DOHH2 (cell line): Measurements from ENCODE around the gene DHCR24.

Experiments used
- H3F3A ChIP-seq: fragments of 200-600 bp; sonication (generic), shearing (Covaris generic); 2 replicates; pipeline ENCODE4 v1.6.0; 2016; ENCODE audit warnings: antibody characterized with exemption, mild to moderate bottlenecking; ENCODE audit not compliant: control insufficient read depth, insufficient read depth
- H3K27ac ChIP-seq: fragments of 200-600 bp; sonication (generic); 2 replicates; pipeline ENCODE4 v1.5.1; 2014; ENCODE audit warnings: low read depth, mild to moderate bottlenecking, low read length, moderate library complexity
- H3K27me3 ChIP-seq: fragments of 200-600 bp; sonication (generic); 2 replicates; pipeline ENCODE4 v1.6.1; 2014; ENCODE audit warnings: mild to moderate bottlenecking, low read length, mixed read lengths; ENCODE audit not compliant: control insufficient read depth
- H3K36me3 ChIP-seq: fragments of 200-600 bp; sonication (generic); 2 replicates; pipeline ENCODE4 v1.6.1; 2014; ENCODE audit warnings: mild to moderate bottlenecking, low read length, moderate library complexity, mixed read lengths; ENCODE audit not compliant: control insufficient read depth
- H3K4me1 ChIP-seq: fragments of 200-600 bp; sonication (generic); 2 replicates; pipeline ENCODE4 v1.6.1; 2014; ENCODE audit warnings: mild to moderate bottlenecking, low read length, mixed read lengths; ENCODE audit not compliant: control insufficient read depth
- H3K4me2 ChIP-seq: fragments of 200-600 bp; sonication (generic); 2 replicates; pipeline ENCODE4 v1.6.0; 2014; ENCODE audit warnings: mild to moderate bottlenecking, low read length, moderate library complexity
- H3K4me3 ChIP-seq: fragments of 200-600 bp; sonication (generic); 2 replicates; pipeline ENCODE4 v1.5.1; 2014; ENCODE audit warnings: mild to moderate bottlenecking, low read length, mixed read lengths
- H3K79me2 ChIP-seq: fragments of 200-600 bp; sonication (generic); 2 replicates; pipeline ENCODE4 v1.6.1; 2014; ENCODE audit warnings: mild to moderate bottlenecking, low read length, mixed read lengths; ENCODE audit not compliant: control insufficient read depth
- H3K9me2 ChIP-seq: fragments of 200-600 bp; sonication (generic); replicated peaks from 2 replicates; pipeline ENCODE4 v1.6.1; 2014; ENCODE audit warnings: mild to moderate bottlenecking, low read length, mixed read lengths; ENCODE audit not compliant: control insufficient read depth
- H3K9me3 ChIP-seq: fragments of 200-600 bp; sonication (generic); 2 replicates; pipeline ENCODE4 v1.6.1; 2014; ENCODE audit warnings: antibody characterized with exemption, low read length, mixed read lengths; ENCODE audit not compliant: control insufficient read depth, insufficient read depth
- H4K20me1 ChIP-seq: fragments of 200-600 bp; sonication (generic); 2 replicates; pipeline ENCODE4 v1.6.0; 2014; ENCODE audit warnings: low read depth, mild to moderate bottlenecking, antibody characterized with exemption, low read length, moderate library complexity; ENCODE audit not compliant: control insufficient read depth, insufficient read depth
- EZH2phosphoT487 ChIP-seq: fragments of 200-600 bp; sonication (generic); IDR thresholded peaks from 2 replicates; pipeline ENCODE4 v1.6.1; 2017; ENCODE audit warnings: borderline replicate concordance, mild to moderate bottlenecking, antibody characterized with exemption, low read length, moderate library complexity, mixed read lengths
- TF ChIP-seq, protein P1 (sequence below): fragments of 200-600 bp; sonication (generic); IDR thresholded peaks from one replicate; pipeline ENCODE4 v1.5.1; 2014; ENCODE audit warnings: antibody characterized with exemption, mild to moderate bottlenecking, low read depth, low read length; ENCODE audit not compliant: poor library complexity, severe bottlenecking

The DHCR24 gene

DNA sequence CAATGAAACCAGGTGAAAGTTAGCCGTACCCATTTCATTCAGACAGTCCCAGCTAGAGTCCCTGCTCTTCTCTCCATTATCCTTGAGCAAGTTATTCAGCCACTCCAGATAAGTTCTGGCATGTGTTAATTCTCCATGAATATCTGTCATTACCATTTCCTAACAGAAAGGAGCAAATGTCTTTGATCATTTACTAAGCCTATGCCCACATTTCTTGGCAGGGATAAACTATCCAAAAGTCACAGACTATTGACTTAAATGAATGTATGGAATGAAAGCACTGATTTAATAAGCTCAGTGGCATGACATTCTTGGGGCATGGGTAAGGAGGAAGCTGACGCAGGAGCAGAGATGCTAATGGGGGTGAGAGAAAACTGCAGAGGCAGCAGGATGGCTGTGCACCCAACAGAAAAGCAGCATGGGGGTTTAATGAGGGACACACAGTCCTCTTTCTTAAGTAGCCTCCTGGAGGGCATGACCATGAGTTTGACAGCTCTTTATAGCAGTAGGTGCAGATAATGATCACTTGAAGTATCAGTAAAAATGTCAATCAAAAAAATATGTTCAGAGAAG is 17.6 kb upstream of the DHCR24 start:
- TF ChIP-seq, protein P1, sequence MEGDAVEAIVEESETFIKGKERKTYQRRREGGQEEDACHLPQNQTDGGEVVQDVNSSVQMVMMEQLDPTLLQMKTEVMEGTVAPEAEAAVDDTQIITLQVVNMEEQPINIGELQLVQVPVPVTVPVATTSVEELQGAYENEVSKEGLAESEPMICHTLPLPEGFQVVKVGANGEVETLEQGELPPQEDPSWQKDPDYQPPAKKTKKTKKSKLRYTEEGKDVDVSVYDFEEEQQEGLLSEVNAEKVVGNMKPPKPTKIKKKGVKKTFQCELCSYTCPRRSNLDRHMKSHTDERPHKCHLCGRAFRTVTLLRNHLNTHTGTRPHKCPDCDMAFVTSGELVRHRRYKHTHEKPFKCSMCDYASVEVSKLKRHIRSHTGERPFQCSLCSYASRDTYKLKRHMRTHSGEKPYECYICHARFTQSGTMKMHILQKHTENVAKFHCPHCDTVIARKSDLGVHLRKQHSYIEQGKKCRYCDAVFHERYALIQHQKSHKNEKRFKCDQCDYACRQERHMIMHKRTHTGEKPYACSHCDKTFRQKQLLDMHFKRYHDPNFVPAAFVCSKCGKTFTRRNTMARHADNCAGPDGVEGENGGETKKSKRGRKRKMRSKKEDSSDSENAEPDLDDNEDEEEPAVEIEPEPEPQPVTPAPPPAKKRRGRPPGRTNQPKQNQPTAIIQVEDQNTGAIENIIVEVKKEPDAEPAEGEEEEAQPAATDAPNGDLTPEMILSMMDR: no peak
- TF ChIP-seq EZH2phosphoT487: no peak
- Histone ChIP-seq H4K20me1 (no peaks in the 10 kb centered on the region), H3K9me2 (no peaks in the 10 kb centered on the region), H3K4me2 (no peak overlapping the region), H3K36me3 (no peaks in the 10 kb centered on the region), H3K27me3 (no peaks in the 10 kb centered on the region), H3K4me3 (no peak overlapping the region), H3K9me3 (no peaks in the 10 kb centered on the region), H3F3A (no peaks in the 10 kb centered on the region), H3K79me2 (no peaks in the 10 kb centered on the region), H3K27ac (no peak overlapping the region), H3K4me1 (no peaks in the 10 kb centered on the region)

- TF ChIP-seq, protein P1: no peak
- no peak for TF ChIP-seq EZH2phosphoT487
- H3K9me2 ChIP-seq: no peaks in the 10 kb centered on the region
- H4K20me1 ChIP-seq: no peaks in the 10 kb centered on the region
These were observed 7.3 kb upstream of the DHCR24 start for GRCh38 chr1:54894271-54894670.

GRCh38 chr1:54892586-54892985 is 5.6 kb upstream of the DHCR24 start:
- no peak overlapping the region for H3K4me3 ChIP-seq
- H3F3A ChIP-seq: no peaks in the 10 kb centered on the region
- H3K27ac ChIP-seq: no peak overlapping the region
- no peaks in the 10 kb centered on the region for H4K20me1 ChIP-seq
- TF ChIP-seq, protein P1: no peak
- TF ChIP-seq EZH2phosphoT487: no peak
- no peak overlapping the region for H3K4me2 ChIP-seq
- peaks cover 9% of the 10 kb centered on the region for H3K4me1 ChIP-seq
- peaks cover 7% of the 10 kb centered on the region for H3K79me2 ChIP-seq
- no peaks in the 10 kb centered on the region for H3K9me2 ChIP-seq
- no peaks in the 10 kb centered on the region for H3K9me3 ChIP-seq
- no peaks in the 10 kb centered on the region for H3K36me3 ChIP-seq
- no peaks in the 10 kb centered on the region for H3K27me3 ChIP-seq

More at GRCh38 chr1:54894271-54894670, 7.3 kb upstream of the DHCR24 start:
- no peaks in the 10 kb centered on the region for H3K27me3 ChIP-seq
- no peaks in the 10 kb centered on the region for H3F3A ChIP-seq
- H3K4me3 ChIP-seq: no peak overlapping the region
- no peak overlapping the region for H3K4me2 ChIP-seq
- no peak overlapping the region for H3K27ac ChIP-seq
- H3K79me2 ChIP-seq: no peaks in the 10 kb centered on the region
- no peaks in the 10 kb centered on the region for H3K4me1 ChIP-seq
- H3K36me3 ChIP-seq: no peaks in the 10 kb centered on the region
- H3K9me3 ChIP-seq: no peaks in the 10 kb centered on the region
